Stimulated activated CD8-positive, alpha-beta memory T cell treated with anti-CD3 and anti-CD28 coated beads, Interleukin-12 subunit alpha, Interleukin-12 subunit beta, amount 100 ng/mL, for 1 hour (primary cell): ENCODE results near the gene RAMP2.
"Not testable (repeated sequence)": the region's sequence is repeated elsewhere in the genome, so short reads cannot be mapped to it uniquely, and the experiment has no call there.

Source experiments
- DNase-seq: peaks from one replicate; pipeline ENCODE4 v3.0.0-alpha.2; 2020; ENCODE audit warnings: low read depth

RAMP2 gene

DNA sequence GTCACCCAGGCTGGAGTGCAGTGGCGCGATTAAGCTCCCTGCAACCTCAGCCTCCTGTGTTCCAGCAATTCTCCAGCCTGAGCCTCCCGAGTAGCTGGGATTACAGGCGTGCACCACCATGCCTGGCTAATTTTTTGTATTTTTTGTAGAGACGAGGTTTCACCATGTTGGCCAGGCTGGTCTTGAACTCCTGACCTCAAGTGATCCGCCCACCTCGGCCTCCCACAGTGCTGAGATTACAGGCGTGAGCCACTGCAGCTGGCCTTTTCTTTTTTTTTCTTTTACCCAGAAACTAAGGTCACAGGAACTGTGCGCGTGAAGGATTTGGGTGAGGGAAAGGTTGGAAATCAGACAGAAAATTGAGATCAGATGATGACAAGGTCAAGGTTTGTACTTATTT is 8.9 kb downstream of the RAMP2 start:
- DNase-seq: not testable (repeated sequence)

DNA sequence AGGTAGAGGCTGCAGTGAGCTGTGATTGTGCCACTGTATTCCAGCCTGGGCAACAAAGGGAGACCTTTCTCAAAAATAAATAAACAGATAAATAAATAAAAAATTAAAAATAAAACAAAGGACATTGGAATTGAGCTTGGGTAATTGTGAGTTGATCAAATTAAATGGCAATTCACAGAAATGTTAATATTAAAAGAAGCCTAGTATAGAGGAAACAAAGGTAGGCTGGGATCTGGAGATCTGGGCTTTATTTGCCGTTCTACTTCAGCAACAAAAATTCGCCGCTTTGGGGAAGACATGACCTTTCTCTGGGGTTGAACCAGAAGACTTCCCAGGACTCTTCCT is 11.9 kb downstream of the RAMP2 start:
- DNase-seq: no peak

DNA sequence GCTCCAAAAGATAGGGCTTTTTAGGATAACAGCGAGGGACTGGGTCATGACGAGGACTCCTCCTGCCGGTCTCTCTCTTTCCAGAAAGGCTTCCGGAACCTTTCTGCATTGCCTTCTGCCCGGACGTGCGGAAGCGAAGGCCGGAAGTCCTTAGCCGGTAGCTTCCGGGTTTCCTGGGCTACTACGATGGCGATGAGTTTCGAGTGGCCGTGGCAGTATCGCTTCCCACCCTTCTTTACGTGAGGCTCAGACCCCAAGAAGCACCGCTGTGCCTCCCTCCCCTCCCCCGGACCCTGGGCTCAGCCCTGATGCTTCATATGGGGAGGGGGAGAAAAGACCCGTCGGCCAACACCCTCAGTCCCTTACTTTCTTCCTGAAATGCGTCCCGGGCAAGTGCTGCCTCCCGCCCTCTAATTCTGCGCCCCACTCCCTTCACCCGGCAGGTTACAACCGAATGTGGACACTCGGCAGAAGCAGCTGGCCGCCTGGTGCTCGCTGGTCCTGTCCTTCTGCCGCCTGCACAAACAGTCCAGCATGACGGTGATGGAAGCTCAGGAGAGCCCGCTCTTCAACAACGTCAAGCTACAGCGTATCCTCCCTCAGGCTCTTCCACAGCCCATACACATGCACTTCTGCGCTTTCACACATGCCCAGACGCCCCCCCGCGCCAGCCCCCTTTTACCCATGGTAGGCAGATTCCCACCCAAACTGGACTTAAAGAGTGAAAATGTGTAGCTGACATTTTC is 12.4 kb downstream of the RAMP2 start, which contains the start of gene VPS25:
Gene VPS25, plus strand, starts transcription at position 160 of the 746 bp plus-strand sequence. Its CDS starts 27 bp downstream, at position 187.
- peak; percentile 63 for DNase-seq

DNA sequence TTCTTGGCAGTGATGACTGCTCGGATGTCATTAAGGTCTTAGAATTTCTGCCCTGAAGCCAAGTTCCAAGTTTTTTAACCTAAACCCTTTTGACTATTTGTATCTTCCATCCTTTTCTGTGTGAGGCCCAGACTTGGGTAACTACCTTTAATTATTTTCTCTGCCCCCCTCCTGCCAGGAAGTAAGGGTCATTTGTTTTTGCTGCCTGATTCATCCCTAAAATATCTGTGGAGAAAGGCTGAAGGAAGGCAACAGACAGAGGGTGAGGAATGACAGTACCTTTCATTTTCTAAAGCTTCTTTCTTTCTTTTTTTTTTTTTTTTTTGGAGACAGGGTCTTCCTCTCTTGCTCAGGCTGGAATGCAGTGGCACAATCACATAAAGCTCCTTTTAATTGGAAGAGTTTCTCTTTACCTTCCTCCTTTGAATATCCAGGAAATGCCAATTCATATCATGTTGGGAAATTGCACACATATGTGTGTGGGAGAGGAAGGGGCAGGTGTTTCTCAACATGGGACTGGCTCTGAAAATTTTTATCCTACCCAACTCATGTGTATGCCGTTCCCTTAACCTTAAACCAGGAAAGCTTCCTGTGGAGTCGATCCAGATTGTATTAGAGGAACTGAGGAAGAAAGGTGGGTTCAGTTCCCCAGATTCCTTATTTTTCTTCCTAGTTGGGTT is 13.2 kb downstream of the RAMP2 start:
- no peak for DNase-seq

DNA sequence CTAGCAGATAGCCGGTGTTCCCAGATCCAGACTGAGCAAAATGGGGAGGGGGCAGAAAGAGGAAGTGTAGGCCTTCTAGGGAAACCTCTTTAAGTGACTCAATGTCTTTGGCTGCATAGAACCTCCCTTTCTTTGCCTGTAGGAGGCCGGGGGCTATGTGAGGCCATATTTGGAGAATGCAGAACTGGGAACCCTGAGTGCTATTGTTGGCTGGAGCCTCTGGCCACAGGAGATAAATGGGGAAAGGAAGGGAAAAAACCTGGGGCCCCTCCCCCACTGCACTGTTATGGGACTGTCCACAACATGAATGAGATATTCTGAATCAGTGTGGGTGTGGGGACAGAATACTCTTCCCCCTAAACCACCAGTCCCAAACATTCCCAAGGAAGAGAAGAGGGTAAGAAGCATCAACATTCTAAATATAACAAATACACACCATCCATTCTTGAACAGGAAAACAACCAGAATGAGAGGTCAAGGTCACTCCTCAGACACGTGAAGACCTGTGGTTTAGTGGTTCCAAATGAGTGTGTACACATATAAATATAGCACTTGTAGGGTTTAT is 14.6 kb downstream of the RAMP2 start:
- no peak for DNase-seq

DNA sequence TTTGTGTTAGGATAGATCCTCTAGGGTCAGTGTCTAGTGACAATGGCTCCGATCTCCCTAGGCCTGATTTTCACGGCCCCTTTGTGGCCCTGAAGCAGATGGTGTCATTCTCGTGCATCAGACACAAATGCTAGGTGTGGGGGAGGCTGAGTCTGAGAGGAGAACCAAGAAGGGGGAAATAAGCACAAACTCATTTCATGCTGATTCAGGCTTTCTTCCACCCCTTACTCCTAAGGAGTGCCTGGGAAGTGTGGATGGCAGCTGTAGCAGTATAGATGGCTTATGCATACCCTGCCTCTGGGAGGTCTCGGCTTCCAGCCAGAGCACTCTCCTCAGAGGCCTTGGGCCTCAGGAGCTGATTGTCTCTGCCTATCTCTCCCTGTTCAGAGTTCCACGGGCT is 17.5 kb downstream of the RAMP2 start:
- DNase-seq: no peak

DNA sequence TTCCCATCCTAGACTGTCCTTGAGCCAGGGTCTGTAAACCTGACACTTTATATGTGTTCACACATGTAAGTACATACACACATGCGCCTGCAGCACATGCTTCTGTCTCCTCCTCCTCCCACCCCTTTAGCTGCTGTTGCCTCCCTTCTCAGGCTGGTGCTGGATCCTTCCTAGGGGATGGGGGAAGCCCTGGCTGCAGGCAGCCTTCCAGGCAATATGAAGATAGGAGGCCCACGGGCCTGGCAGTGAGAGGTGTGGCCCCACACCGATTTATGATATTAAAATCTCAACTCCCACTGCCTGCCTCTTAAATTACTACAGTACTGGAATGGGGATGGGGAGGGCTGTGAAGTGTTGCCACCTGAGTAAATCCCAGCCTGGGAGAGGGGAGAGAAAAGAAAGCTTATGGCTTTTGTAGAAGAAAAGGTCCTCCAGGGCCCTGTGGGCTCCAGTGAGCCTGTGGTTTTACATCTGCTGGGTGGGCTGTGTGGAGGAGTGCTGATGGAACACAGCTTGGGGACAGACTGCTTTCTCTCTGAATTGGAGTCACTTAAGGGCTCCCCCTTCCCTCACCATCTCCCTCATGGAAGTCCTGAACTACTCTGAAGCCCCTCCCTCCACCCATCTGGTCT is 18.4 kb downstream of the RAMP2 start:
- no peak for DNase-seq

DNA sequence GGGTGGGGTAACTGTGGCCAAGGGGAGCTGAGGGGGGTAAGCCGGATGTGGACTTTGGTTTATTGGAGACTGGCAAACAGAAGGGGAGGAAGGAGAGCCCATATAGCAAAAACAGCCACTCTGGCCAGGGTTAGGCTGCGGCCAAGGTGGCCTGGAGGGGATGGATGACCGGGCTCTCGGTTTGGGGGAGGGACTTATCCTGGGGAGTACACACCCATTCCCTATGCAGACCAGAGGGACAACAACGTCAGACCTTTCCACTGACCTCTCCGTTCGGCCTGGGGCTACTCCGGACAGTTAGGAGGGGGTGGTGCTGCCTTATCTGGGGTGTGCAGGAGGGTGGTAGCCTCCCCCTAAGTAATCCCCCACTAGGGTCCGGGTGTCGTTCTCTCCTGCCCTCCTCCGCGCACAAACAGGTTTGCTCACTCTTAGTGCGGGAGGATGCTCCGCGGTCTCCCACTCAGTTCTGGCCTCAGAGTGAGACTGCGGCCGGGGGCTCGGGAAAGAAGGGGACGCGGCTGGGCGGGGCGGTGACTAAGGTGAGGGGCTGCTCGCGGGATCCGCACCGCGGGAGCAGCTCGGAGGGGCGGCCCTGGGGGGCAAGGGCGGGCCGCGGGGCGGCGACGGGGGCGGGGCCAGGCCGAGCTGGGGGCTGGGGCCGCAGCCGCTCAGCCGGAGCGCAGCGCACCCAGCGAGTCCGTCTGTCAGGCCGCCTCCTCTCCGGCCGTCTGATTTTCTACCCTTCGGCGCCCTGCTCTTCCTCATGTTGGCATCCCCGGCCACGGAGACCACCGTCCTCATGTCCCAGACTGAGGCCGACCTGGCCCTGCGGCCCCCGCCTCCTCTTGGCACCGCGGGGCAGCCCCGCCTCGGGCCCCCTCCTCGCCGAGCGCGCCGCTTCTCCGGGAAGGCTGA is 19.2 kb downstream of the RAMP2 start, which contains the start of gene WNK4:
Gene WNK4, plus strand, starts transcription at position 675 of the 915 bp plus-strand sequence. Its CDS starts 89 bp downstream, at position 764.
- no peak for DNase-seq

DNA sequence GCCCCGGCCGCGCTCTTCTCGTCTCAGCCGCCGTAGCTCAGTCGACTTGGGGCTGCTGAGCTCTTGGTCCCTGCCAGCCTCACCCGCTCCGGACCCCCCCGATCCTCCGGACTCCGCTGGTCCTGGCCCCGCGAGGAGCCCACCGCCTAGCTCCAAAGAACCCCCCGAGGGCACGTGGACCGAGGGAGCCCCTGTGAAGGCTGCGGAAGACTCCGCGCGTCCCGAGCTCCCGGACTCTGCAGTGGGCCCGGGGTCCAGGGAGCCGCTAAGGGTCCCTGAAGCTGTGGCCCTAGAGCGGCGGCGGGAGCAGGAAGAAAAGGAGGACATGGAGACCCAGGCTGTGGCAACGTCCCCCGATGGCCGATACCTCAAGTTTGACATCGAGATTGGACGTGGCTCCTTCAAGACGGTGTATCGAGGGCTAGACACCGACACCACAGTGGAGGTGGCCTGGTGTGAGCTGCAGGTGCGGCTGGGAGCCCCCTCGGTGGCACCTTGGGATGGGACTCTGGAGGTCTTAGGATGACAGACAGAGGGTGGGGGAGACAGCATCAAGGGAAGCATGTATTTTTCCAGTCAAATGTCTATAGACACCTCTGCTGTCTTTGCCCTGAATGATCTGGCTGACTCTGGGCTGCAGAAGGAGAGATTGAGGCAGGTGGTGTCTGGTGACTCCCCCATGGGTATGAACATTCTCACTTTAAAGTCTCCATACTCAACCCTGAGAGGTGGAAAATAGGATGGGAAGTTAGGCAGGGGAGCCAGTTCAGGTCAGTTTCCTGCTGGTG is 20.0 kb downstream of the RAMP2 start:
- DNase-seq: no peak

DNA sequence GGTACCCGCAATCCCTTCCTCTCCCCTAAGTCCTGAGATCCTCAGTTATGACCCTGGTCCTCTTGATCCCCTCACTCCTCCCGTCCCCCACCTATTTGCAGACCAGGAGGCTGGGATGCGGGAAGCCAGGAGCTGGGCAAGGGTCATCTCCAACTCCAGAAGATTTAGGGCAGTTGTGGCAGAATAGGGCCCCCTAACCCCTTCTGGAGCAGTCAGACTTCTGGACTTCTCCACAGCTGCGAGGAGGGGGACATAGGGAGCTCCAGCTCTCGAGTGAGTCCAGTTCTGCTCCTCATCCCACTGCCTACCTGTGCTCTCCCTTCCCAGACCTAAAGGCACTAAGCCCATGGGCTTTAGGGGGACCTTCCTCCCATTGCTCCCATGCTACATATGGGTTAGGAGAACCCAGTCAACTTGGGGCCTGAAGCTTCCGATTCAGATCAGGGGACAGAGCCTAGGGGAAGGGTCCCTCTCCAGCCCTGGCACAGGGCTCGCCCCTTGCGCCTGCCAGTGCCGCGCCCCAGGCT is 20.7 kb downstream of the RAMP2 start:
- DNase-seq: no peak

DNA sequence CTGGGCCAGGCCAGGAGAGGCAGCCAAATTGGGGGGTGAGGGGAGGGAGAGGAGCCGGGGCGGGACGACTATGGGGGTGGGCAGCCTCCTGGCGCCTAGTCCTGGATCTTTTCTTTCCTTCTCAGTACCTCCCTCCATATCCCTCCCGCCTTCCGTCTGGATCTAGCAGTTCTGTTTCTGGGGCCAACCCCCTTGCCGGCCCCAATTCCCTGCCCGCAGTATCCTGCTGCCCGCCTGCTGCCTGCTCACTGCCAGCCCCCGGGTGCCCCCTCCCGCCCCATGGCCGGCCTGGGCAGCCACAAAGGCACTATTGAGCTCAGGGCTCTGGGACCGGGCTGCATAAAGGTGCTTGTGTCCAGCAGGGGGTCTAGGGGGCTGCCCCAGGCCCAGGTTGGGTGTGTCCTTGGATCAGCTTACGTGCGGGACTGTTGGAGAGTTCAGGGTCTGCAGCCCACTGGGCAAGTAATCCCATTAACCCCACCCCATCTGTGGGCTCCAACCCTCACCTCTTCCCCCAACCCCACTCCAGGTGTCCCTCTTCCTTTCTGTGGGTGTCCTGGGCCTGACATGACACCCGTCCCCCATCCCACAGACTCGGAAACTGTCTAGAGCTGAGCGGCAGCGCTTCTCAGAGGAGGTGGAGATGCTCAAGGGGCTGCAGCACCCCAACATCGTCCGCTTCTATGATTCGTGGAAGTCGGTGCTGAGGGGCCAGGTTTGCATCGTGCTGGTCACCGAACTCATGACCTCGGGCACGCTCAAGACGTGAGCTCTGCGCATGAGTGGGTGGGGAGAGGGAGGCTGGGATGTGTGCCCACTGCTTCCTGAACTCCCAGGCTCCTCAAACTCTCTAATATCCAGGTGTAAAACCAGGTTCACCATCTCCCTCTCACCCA is 21.4 kb downstream of the RAMP2 start:
- no peak for DNase-seq

DNA sequence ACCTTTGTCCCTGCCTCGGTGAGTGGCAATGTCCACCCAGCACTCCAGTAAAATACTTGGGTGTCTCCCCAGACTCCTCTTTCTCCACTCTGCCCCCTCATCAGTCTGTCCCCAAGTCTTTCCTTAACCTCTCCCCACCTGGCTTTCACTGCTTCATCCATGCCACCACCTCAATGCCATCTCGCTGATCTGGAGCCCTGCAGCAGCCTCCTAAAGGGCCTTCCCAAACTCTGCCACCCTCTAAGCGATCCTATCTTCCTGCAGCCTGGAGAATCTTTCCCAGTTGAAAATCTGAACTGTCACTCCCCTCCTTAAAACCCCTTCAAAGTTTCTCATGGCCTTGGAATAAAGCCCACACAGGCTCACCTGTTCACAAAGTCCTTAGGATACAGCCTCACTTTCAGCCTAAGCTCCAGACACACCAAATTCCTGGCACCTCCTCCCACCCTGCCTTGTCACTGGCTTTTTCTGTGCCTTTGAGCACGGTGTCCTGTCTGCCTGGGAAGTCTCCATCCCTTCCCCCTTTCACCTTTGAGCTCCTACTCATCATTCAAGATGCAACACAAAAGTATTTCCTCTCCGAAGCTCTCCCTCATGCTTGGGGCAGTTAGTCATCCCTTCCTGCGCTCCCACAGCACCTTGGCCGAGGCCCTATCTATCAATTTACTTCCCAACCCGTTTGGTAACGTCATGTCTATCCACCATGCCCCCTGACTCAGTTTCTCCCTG is 22.2 kb downstream of the RAMP2 start:
- DNase-seq: no peak

DNA sequence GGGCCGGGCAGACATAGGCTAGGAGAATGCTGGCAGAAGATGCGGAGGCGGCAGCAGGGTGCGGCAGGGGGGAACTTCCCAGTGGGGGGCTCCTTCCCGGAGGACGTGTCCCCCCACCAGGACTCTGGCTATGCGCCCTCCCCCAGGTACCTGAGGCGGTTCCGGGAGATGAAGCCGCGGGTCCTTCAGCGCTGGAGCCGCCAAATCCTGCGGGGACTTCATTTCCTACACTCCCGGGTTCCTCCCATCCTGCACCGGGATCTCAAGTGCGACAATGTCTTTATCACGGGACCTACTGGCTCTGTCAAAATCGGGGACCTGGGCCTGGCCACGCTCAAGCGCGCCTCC is 22.7 kb downstream of the RAMP2 start:
- DNase-seq: no peak

DNA sequence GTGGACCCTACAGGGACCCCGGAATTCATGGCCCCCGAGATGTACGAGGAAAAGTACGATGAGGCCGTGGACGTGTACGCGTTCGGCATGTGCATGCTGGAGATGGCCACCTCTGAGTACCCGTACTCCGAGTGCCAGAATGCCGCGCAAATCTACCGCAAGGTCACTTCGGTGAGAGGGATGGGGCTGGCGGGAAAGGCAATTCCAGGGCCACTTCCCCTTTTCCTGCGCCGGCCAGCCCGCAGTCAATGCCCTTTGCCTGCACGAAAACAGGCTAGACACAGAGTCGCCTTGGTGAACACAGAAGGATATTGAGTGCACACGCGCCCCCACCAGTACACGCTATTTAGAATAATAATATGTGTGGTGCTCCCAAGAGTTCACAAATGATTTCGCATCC is 23.4 kb downstream of the RAMP2 start:
- DNase-seq: no peak

DNA sequence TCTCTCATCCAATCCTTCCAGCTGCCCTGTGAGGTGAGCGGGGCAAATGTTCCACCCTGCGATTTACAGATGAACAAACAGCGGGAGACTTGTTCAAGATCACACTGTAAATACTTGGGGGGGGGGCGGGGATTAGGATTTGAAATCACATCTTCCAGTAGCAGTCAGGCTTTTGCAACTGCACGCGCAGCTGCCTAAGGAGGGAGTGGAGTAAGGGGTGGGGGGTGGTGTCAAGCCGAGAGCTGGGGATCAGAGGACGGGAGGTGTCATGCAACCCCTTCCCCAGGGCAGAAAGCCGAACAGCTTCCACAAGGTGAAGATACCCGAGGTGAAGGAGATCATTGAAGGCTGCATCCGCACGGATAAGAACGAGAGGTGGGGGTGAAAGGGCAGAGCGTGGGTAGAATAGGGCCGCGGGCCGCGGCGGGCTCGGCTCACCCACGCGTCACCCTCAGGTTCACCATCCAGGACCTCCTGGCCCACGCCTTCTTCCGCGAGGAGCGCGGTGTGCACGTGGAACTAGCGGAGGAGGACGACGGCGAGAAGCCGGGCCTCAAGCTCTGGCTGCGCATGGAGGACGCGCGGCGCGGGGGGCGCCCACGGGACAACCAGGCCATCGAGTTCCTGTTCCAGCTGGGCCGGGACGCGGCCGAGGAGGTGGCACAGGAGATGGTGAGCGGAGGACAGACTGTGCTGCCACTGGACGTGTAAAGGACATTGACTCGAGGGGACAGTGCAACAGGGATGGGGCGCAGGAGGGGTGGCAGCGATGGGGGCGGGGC is 24.0 kb downstream of the RAMP2 start:
- no peak for DNase-seq

DNA sequence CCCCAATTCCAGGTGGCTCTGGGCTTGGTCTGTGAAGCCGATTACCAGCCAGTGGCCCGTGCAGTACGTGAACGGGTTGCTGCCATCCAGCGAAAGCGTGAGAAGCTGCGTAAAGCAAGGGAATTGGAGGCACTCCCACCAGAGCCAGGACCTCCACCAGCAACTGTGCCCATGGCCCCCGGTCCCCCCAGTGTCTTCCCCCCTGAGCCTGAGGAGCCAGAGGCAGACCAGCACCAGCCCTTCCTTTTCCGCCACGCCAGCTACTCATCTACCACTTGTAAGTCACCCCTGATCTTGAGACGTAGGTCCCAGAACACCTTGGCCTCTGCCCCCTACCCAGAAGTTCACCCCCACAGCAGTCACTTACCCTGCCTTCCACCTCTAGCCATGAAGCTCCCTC is 26.2 kb downstream of the RAMP2 start:
- DNase-seq: no peak

DNA sequence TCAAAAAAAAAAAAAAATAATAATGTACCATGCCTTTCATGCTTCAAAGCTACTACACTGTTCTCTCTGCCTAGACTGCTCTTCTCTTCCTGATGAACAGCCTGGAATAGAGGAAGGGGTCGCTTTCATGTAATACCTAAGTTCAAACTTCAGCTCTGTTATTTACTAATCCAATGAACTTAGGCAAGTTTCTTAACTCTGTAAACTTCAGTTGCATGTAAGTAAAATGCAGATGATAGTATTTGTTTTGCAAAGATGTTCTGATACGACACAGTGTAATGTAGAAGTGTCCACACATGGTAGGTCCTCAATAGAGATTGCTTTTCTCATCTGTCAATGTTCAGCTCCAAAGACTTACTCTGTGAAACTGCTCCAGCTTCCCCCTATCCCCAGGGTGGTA is 30.9 kb downstream of the RAMP2 start:
- DNase-seq: no peak

DNA sequence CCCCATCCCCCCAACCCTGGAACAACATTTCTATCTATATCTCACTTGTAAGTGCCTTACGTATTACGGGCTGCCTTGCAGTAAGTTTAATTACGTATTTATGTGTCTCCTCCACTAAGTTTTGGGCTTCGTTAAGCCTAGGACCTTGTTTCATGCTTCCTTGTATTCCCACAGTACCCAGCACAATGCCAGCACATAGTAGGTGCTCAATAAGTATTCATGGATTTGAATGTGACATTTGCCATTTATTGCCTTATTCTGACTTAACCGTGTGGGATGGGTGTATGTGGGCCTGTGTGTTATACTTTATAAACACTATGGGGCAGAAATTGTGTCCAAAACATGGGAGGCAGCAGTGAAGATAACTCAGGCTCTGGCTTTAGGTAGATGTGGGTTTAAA is 31.5 kb downstream of the RAMP2 start:
- no peak for DNase-seq
